ENCODE data around the gene CCDC201. TPM values are rescaled to one million over a fixed set of nuclear protein-coding genes. Genes with fewer than 3 reads are reported as not detected.
"Not testable (repeated sequence)": the region's sequence is repeated elsewhere in the genome, so short reads cannot be mapped to it uniquely, and the experiment has no call there.

Gene CCDC201
- polyA plus RNA-seq, 4 donors = not detected

DNA sequence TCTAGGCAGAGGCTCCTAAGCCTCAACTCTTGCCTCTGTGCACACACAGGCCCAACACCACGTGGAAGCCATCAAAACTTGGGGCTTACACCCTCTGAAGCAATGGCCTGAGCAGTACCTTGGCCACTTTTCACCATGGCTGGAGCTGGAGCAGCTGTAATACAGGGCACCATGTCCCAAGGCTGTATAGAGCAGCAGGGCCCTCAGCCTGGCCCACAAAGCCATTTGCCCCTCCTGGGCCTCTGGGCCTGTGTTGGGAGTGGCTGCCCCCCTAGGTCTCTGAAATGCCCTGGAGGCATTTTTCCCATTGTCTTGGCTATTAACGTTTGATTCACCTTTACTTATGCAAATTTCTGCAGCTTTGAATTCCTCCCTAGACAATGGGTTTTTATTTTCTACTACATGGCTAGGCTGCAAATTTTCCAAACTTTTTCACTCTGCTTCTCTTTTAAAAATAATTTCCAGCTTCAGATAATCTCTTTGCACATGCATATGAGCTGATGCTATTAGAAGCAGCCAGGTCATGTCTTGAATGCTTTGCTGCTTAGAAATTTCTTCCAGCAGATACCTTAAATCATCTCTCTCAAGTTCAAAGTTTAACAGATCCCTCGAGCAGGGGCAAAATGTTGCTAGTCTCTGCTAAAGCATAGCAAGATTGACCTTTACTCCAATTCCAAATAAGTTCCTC is 5.7 kb upstream of the CCDC201 start:
- no peak for DNase-seq (ENCODE audit: low read depth in 4 of 4, low spot score in 3 of 4)

DNA sequence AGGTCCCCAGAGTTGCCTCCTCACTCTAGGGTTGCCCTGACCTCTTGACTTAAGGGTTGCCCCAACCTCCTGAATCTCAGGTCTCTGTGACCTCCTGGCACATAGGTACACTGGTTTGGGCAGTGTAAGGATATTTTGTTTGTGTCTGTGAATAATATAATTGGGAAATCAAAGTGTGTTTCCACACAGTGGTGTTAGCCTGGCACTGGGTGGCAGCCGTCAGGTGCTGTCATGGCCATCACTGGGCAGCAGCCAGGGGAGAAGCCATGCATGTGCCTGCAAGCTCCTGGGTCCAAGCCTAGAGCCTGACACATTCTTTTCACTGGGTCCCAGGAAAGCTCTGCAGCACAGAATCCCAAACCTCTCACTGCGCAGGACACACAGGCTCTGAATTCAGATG is 3.6 kb upstream of the CCDC201 start:
- DNase-seq (ENCODE audit: low read depth in 4 of 4, low spot score in 3 of 4) = no peak

DNA sequence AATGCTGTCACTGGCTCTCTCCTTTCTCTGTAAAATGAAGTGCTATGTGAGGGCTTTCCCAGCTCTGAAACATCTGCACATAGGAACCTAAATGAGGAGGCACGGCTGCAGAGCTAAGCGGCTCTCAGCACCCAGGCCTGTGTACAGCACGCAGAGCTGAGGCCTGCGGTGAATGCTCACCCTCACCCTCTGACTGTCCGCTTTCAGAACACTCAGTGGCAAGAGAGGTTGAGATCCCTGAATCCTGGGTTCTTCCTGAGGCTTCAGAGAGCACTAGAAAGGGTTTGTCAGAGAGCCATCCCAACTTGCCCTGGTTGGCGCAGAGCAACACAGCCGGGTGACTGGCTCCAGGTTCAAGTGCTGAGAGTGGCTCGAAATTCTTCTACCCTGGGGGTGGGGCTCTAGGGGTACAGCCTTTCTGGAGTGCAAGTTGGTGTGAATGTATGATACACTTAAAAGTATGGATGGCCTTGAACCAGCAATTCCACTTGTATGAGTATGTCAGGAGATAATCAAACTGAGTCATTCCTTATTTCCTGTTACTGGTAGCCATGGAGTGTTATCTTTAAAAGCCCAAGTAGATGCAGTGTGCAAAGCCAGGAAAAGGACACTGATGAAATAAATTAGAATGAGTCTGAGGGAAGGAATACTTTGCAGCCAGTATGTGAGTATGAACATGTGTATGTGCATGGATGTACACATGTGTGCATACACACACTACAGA is 1.7 kb upstream of the CCDC201 start:
- DNase-seq (ENCODE audit: low read depth in 4 of 4, low spot score in 3 of 4) = no peak

DNA sequence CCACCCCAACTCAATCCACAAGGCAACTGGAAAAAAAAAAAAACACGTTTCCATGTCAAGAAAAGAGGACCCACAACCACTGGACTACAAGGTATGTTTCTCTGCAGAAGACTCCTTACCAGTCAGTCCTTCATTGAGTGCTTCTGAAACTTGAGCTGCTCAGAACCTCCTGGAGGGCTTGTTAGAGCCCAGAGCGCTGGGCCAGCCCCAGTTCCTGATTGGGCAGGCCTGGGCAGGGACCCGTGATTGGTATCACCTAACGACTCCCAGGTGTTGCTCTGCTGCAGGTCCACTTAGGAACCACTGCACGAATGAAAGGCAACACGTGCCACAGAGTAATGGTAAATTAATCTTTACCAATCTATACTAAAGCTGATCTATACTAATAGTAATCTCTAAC is 473 bp upstream of the CCDC201 start:
- DNase-seq (ENCODE audit: low read depth in 4 of 4, low spot score in 3 of 4) = no peak

DNA sequence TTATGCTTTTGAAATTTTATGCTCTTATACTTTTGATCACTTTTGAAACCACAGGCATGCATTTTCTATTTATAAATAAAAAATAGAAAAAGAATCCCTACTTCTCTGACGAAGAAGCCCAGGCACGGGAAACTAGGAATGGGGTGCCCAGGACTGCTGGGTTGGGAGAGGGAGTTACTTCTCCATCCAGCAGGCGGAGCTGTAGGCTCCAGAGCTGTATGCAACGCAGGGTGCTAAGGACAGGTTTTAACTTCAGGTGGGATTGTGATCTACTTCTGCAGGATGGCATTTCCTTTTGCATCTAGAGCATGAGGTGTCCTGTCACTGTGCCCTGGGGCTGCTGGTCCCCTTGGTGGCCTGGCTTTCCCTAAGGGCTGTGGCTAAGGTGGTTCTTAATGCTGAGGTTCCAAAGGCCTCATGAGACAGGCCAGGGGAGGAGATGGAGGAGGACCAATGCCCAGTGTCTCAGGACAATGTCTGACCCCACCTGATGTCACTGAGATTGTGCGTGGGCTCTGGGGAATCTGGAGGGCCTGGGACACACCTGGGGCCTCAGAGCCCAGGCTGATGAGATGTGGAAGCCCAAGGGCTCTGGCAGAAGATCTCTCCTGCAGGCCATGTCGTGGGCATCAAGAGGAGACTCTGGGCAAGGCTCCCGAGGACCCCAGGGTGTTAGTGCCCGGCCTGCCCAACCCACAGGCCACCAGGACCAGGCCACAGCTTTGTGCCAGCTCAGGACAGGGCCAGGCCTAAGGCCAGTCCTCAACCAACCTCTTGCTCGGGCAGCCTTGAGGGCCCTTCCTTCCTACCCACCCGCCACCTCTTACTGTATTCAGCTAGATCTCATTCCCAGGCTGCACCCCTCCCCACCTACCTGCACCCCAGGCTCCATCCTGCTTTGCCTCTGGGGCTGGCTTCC is 507 bp downstream of the CCDC201 start:
- no peak for DNase-seq (ENCODE audit: low read depth in 4 of 4, low spot score in 3 of 4)

DNA sequence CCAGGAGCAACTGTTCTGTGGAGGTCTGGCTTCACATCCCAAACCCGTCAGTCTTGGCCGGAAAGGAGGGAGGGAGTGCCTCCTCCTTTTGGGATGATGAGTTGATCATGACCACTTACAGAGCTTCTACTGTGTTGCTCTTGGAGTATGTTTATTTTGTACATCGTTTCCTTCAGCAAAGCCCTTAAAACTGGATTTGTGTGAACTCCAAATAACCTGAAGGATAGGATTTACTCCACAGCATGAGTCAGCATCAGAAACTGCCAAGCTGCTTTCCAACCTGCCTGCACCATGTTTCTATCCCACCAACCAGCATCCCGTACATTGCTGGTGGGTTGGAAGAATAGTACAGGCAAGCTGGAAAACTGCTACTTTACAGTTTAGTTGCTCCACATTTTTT is 3.5 kb downstream of the CCDC201 start:
- no peak for DNase-seq (ENCODE audit: low read depth in 4 of 4, low spot score in 3 of 4)

DNA sequence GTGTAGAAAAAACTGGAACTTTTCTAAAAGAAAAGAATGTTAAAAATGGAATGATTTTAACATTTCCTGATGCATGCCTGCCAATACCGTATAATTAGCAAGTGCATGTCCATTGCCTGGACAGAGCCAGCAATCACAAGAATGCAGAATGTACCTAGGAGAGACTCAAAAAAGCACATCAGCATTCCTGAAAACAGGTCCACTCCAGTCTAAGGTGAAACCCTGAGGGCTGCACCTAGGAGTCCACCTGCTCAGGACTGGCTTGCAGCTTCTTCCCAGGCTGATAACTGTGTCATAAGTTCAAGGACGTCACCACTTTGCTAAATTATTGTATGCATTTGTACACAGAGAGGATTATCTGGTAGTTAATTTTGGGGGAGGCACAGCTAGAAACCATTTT is 5.4 kb downstream of the CCDC201 start:
- no peak for DNase-seq (ENCODE audit: low read depth in 4 of 4, low spot score in 3 of 4)

DNA sequence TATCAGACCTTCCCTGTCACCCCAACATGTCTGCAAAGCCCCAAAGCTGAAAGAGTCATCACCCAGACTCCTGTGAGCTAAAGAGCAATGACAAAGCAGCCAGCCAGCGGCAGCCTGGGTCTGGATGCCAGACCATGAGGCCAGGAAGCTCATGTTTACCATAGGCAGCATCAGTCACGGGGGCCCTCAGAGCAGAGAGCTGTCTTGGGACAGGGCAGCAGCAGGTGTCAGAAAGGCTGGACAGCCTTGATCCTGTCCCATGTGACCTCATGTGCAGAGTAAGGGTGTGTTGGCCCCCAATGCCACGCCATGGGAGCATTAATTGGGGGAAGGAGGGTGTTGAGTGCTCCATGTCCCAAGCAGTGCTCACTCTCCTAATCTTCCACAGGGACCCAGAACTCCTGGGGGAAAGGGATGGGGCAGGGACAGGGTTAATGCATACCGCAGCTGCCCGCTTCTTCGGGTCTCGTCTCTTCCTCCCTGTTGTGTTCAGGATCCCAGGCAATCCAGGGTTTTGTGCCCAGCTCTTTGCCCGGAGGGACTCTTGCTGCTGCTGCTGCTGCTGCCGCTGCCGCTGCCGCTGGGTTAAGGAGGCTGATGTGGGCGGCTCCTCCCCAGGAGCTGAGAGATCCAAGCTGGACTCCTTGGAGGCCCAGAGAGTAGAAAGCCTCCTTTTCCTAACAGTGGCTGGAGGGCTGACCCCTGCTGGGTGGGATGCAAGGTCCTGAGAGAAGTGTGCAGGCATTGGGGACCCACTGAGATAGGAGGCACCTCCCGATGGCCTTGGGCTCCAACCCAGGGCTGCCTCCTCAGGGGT is 7.1 kb downstream of the CCDC201 start:
- no peak for DNase-seq (ENCODE audit: low read depth in 4 of 4, low spot score in 3 of 4)

DNA sequence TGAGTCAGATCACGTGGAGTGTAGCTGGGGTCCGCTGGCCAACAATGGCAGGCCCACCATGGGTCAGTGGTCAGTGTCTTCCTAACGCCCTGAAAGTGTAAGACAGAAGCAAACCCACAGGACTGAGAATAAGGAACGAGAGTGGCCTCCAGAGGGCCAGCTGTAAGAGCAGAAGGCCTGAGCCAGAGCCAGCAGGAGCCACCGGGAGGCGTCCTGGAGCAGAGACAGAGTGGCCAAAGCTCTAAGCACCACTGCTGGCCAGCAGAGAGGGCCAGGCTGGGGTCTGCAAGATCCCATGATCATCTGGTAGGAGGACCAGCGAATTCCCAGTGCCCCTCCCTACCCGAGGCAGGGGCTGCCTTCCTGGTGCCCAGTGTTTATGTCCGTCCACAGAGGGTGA is 9.2 kb downstream of the CCDC201 start:
- no peak for DNase-seq (ENCODE audit: low read depth in 4 of 4, low spot score in 3 of 4)

DNA sequence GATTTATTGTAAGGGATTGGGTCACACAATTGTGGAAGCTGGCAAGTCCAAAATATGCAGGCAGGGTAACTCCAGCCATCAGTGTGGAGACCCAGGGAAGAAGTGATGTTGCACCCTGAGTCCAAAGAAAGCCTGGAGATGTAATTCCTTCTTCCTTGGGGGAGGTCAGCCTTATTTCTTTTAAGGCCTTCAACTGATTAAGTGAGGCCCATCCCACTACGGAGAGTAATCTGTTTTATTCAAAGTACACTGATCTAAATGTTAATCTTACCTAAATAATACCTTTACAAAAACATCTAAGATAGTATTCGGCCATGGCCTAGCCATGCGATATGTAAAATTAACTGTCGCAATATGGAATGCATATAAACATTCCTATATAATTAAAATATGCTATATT is 16.0 kb downstream of the CCDC201 start:
- DNase-seq (ENCODE audit: low read depth in 4 of 4, low spot score in 3 of 4) = not testable (repeated sequence)

DNA sequence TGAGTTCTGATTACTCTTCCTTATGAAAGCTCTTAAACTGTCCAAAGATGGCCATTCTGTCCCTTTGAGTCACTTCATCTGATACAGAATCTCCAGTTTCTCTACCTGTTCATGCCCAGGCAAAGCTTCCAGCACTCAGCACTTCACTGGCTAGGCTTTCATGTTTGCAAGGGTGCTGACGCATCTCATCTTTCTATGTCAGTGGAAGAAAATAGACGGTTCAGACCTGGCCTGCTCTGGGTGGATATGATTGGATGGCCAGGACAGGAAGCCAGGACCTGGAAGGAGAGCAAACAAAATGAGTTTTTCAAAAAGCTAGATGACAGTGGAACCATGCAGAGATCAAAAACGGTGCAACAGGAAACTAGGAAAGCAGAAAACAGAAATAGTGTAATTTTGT is 17.2 kb downstream of the CCDC201 start:
- DNase-seq (ENCODE audit: low read depth in 4 of 4, low spot score in 3 of 4) = not testable (repeated sequence)

DNA sequence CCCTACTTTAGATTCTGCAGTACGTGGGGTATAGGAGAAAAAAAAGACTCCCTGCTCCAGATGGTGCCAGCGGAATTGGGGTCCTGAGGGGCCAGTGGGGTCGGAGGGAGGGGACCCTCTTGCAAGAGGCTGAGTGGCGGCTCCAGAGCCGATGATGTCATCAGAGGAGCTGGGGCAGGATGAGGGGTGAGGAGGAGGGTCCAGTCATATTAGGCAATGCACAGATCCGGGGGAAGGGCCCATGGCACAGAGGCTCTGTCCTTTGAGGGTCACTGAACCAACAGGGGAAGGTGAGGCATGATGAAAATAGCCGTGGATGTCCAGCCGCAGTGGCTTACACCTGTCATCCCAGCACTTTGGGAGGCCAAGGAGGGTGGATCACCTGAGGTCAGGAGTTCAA is 19.4 kb downstream of the CCDC201 start:
- not testable (repeated sequence) for DNase-seq (ENCODE audit: low read depth in 4 of 4, low spot score in 3 of 4)

DNA sequence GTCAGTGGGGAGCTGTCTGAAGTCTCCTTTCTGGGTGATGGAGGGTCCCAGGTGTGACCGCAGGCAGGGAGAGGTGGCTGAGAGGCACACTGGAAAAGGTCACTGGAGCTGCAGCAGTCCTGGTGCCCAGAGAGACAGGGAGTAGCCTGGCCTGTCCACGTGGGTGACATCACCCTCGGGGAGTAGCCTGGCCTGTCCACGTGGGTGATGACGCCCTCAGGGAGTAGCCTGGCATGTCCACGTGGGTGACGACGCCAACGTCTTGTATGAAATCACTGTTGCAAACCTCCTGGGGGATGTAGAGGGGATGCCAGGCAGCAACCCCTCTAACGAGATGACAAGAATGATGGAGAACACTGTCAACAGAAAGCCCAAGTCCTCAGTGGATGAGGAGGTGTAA is 19.9 kb downstream of the CCDC201 start:
- not testable (repeated sequence) for DNase-seq (ENCODE audit: low read depth in 4 of 4, low spot score in 3 of 4)

DNA sequence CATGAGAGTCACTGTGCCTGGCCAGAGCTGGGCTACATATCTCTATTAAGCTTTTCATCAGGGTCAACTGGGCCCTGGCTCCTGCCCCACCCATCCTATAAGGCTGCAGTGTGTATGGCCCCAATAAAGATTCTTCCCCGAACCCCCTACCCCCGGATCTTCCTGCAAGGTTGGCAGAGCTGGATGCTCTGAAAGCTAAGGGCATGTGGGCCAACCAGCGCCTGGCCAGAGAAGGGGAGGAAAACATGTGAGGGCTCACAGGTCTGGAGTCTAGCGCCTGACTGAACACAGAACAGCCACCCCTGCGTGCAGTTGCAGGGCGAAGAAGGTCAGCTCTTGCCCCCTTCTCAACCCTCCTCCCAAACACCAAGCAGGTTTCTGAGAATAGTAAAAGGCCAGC is 24.1 kb downstream of the CCDC201 start:
- DNase-seq (ENCODE audit: low read depth in 4 of 4, low spot score in 3 of 4) = not testable (repeated sequence)

DNA sequence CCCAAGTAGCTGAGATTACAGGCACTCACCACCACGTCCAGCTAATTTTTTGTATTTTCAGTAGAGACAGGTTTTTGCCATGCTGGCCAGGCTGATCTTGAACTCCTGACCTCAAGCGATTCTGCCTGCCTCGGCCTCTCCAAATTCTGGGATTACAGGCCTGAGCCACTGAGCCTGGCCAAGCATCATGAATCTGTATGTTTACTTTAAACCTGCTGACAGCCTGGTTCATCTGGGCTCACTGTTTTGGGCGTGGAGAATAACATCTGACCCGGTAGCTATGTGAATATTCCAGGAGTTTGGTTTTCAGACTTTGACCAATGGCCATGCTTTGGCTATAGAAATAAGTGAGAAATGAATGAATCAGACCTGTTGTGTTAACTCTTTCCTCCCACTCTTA is 26.3 kb downstream of the CCDC201 start:
- not testable (repeated sequence) for DNase-seq (ENCODE audit: low read depth in 4 of 4, low spot score in 3 of 4)

DNA sequence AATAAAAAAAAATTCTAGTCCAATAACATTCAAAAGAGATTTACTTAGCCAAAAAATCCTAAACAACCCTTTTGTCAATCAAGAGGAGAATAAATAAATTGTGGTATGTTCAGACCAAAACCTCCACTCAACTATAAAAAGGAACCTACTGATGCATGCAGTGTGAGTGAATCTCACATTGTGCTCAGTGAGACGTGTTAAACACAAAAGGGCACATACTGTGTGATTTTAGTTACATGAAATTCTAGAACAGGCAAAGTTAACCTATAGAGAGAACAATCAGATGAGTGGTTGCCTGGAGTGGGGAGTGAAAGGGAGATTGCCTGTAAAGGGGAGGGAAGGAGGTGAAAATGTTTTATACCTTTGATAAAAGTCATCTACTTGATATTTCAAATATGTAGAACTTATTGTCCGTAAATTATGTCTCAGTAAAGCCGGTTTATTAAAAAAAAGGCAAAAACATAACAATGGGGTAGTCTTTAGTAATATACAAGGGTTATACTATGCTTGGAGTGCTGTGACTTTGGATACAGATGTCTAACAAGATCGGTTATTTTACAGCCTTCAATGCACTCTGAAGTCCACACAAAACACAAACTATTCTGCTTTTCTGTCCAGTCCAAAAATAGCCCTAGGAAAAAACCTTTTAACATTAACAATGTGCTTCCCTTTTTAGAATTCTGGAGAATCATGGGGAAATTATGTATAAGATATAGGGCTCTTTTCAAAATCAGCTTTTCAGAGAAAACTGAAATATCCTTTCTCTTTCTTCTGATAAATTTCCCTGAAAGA is 30.8 kb downstream of the CCDC201 start:
- DNase-seq (ENCODE audit: low read depth in 4 of 4, low spot score in 3 of 4) = not testable (repeated sequence)

DNA sequence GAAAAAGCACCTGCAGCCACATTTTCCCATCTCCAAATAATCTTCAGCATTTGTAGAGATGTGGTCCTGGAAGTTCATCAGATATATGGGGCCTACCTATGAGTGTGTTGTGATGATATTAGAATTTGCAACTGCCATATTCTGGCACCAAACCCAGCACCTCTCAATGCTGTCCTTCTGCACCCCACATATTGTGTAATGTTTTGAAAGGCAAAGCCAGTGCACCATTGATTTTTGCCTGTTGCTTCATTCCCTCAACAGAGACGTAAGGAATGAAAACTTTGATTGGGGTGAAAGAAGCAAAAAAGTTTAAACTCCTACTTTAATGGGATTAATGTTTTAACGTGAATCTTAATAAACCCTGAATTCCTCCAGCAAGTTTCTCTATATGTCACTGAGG is 34.0 kb downstream of the CCDC201 start:
- not testable (repeated sequence) for DNase-seq (ENCODE audit: low read depth in 4 of 4, low spot score in 3 of 4)

DNA sequence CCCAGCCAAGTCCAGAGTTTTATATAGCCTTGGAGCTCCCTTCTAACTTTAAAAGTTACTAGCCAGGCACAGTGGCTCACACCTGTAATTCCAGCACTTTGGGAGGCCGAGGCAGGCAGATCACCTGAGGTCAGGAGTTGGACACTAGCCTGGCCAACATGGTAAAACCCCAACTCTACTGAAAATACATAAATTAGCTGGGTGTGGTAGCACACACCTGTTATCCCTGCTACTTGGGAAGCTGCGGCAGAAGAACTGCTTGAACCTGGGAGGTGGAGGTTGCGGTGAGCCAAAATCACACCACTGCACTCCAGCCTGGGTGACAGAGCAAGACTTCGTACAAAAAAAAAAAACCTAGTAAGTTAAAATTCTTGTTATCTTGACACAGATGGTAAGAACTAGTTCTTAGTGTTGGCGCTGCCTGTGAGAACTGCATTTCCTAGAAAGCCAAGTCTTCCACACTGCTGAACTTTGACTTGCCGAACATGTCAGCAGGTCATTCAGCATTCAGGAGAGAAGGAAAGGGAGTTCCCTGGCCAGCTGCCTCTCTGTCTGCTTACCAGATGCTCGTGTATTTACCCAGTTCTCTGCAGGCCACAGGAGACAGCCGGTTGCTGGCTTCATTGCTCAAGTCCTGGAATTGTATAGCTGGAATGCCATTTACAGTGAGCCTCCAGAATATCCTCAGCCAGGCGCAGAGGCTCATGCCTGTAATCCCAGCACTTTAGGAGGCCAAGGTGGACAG is 40.3 kb downstream of the CCDC201 start:
- not testable (repeated sequence) for DNase-seq (ENCODE audit: low read depth in 4 of 4, low spot score in 3 of 4)

DNA sequence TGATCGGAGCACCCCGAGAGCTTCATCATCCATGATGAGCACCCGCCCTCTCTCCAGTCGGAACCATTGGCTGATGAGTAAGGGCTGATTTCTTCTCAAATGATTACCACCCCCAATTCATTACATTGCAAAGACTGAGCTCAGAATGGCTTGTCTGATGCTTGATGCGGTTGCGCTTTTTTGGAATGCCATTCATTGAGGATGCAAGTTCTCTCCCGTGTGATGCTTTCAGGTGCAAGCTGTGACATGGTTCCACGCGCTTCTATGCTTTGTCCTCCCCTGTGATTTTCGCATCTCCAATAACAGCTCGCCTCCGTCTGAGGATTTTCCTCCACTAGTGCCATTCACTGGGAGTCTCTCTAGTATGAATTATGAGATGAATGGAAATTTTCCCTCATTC is 43.0 kb downstream of the CCDC201 start:
- not testable (repeated sequence) for DNase-seq (ENCODE audit: low read depth in 4 of 4, low spot score in 3 of 4)

All from left renal pelvis (tissue), 4 donors.